RPMI7951 (cell line): Measurements from ENCODE around the gene PPIL1. TPM values are rescaled to one million over a fixed set of nuclear protein-coding genes. Genes with fewer than 3 reads are reported as not detected.
A peak's percentile ranks its signal among the peaks of the same experiment; 100 is the strongest.
"Not testable (repeated sequence)": the region's sequence is repeated elsewhere in the genome, so short reads cannot be mapped to it uniquely, and the experiment has no call there.

ENCODE experiments used
- DNase-seq: peaks from one replicate; pipeline ENCODE4 v3.0.0-alpha.2; 2012; ENCODE audit warnings: low read depth
- total RNA-seq: library from RNA; depleted of rRNA; stranded (reverse); fragments of >200 nt; shearing (Covaris generic); gene quantifications from 2 replicates; pipeline ENCODE4 v1.2.3, GENCODE V29; 2014; rRNA removed

PPIL1 gene
- 51.9 and 52.4 TPM in 2 replicates for total RNA-seq

GRCh38 chr6:36874443-36875249 is at the start of gene PPIL1:
TSS of gene PPIL1 (minus strand) at chr6:36874803. CDS start at chr6:36874772, 31 bp downstream.
- DNase-seq: peak; percentile 89

GRCh38 chr6:36924131-36924530 is 49.5 kb upstream of the PPIL1 start:
- no peak for DNase-seq

- DNase-seq: no peak
These were observed 45.9 kb upstream of the PPIL1 start for GRCh38 chr6:36920546-36920945.

- no peak for DNase-seq
These were observed 45.4 kb upstream of the PPIL1 start for GRCh38 chr6:36920049-36920448.

GRCh38 chr6:36917541-36918193 is 43.1 kb upstream of the PPIL1 start:
- no peak for DNase-seq

- no peak for DNase-seq
These were observed 41.5 kb upstream of the PPIL1 start for GRCh38 chr6:36916126-36916525.

GRCh38 chr6:36915599-36915998 is 41.0 kb upstream of the PPIL1 start:
- no peak for DNase-seq

GRCh38 chr6:36914227-36914794 is 39.7 kb upstream of the PPIL1 start:
- DNase-seq: peak; percentile 49

- DNase-seq: no peak
These were observed 38.5 kb upstream of the PPIL1 start for GRCh38 chr6:36913082-36913481.

GRCh38 chr6:36912586-36912985 is 38.0 kb upstream of the PPIL1 start:
- DNase-seq: peak; percentile 93

GRCh38 chr6:36912030-36912454 is 37.4 kb upstream of the PPIL1 start:
- DNase-seq: no peak

- peak; percentile 8 for DNase-seq
These were observed 34.1 kb upstream of the PPIL1 start for GRCh38 chr6:36908747-36909146.

GRCh38 chr6:36907781-36908180 is 33.2 kb upstream of the PPIL1 start:
- no peak for DNase-seq

GRCh38 chr6:36906539-36907325 is 32.1 kb upstream of the PPIL1 start:
- no peak for DNase-seq

- DNase-seq: no peak
These were observed 30.3 kb upstream of the PPIL1 start for GRCh38 chr6:36904851-36905393.

- no peak for DNase-seq
These were observed 29.5 kb upstream of the PPIL1 start for GRCh38 chr6:36904114-36904513.

- DNase-seq: peak; percentile 3
These were observed 23.0 kb upstream of the PPIL1 start for GRCh38 chr6:36897609-36898008.

GRCh38 chr6:36893976-36894932 is 19.7 kb upstream of the PPIL1 start:
- no peak for DNase-seq

GRCh38 chr6:36891153-36891552 is 16.6 kb upstream of the PPIL1 start:
- DNase-seq: not testable (repeated sequence)

GRCh38 chr6:36890112-36890663 is 15.6 kb upstream of the PPIL1 start:
- DNase-seq: no peak
